AG04450 (cell line): Measurements from ENCODE around the gene GNB5. TPM values are rescaled to one million over a fixed set of nuclear protein-coding genes. Genes with fewer than 3 reads are reported as not detected.
A peak's percentile ranks its signal among the peaks of the same experiment; 100 is the strongest.

Source experiments
- CTCF ChIA-PET: fragments of 300-600, 350-600 bp; formaldehyde crosslinking; extraction: SDS; loops from one replicate; lab custom pipeline; 2022; ENCODE audit warnings: antibody characterized with exemption, inconsistent platforms; lab: Charles Lee
- POLR2A ChIA-PET: fragments of 350-600 bp; formaldehyde crosslinking; extraction: SDS; loops from one replicate; lab custom pipeline; 2021; ENCODE audit warnings: antibody characterized with exemption, inconsistent platforms; lab: Yijun Ruan, JAX
- DNase-seq: peaks from one replicate; pipeline ENCODE4 v3.0.0-alpha.2; 2011; ENCODE audit warnings: low read depth, low spot score
- H3K27ac ChIP-seq: one replicate; pipeline ENCODE4 v1.5.1; 2012; ENCODE audit warnings: low read depth, low read length, control low read depth
- H3K27me3 ChIP-seq: one replicate; pipeline ENCODE4 v1.6.0; 2012; ENCODE audit warnings: low read length; ENCODE audit not compliant: control insufficient read depth, insufficient read depth
- H3K4me3 ChIP-seq: 2 replicates; pipeline ENCODE4 v1.5.1; 2011; ENCODE audit warnings: mild to moderate bottlenecking, low read depth, low read length, control low read depth
- H3K9me3 ChIP-seq: 2 replicates; pipeline ENCODE4 v1.5.1; 2012; ENCODE audit warnings: low read length; ENCODE audit not compliant: control insufficient read depth, insufficient read depth
- CTCF ChIP-seq: IDR thresholded peaks from 2 replicates; pipeline ENCODE4 v1.5.1; 2011; ENCODE audit warnings: low read depth, low read length, control low read depth, inconsistent platforms
- polyA plus RNA-seq: library from polyadenylated mRNA; depleted of rRNA; stranded (reverse); fragments of >200 nt; gene quantifications from 2 replicates; pipeline ENCODE4 v1.2.3, GENCODE V29; 2011

The GNB5 gene
- polyA plus RNA-seq, 1 experiment: 43.6 TPM

- DNase-seq: no peak
- ChIA-PET CTCF (no interaction called here), POLR2A (no interaction called here)
- H3K27me3 ChIP-seq: no peaks in the 10 kb centered on the region
- H3K27ac ChIP-seq: no peak overlapping the region
- no peak overlapping the region for H3K4me3 ChIP-seq
- TF ChIP-seq CTCF: no peak
- H3K9me3 ChIP-seq: no peaks in the 10 kb centered on the region
These were observed 59.1 kb downstream of the GNB5 start for GRCh38 chr15:52132066-52132465.

DNA sequence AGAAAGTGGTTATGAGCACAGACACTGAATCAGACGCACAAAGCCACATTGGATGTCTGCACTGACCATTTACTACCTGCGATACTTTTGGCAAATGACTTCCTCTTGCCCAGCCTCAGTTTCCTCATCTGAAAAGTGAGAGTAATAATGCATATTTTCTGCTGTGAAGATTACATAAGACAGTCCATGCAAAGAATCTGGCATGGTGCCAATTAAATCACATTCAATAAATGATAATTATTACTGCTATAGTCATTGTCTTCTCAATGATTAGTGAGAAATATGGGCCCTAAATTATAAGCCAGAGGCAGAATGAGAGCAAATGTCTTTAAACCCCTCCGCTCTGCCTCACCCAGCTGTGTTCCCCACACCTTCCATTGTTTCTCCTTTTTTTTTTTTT, 62.6 kb downstream of the GNB5 start:
- Histone ChIP-seq H3K9me3 (no peaks in the 10 kb centered on the region), H3K4me3 (no peak overlapping the region), H3K27ac (no peak overlapping the region), H3K27me3 (no peaks in the 10 kb centered on the region)
- CTCF ChIA-PET: no interaction called here
- POLR2A ChIA-PET: interaction anchor here (1.0 kb wide), 1 partner anchor 10 kb away, joined by 3 read pairs; no protein-coding TSS in a partner anchor
- no peak for DNase-seq
- no peak for TF ChIP-seq CTCF

DNA sequence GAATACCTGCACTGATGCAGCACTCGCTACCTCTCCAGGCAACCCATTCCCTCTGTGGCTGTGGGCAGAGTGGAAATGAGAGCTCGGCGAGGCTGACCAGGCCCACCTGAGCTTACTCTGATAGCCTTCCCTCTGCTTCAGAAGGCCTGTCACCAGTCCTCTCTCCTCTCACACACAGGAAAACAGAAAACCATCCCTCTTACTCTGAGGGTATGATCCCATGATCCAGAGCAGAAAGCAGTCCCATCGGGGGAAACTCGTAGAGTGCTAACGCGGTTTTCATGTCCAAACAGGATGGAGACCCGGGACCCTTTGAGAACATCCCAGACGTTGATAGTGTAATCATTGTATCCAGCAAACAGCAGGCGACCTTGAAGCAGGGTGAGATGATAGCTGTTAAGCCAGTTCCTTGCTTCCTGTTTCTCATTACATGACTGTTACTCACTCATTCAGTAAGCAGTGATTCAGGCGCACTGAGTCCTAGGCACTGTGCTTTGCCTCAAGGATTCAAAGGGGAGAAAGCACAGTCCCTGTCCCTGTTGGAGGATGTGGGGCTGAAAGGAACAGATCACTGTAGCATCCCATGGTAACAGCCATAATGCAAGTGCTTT, 66.8 kb downstream of the GNB5 start:
- CTCF ChIA-PET: interaction anchor here (1.1 to 1.5 kb wide), 2 partner anchors 46 to 60 kb away, joined by 3 read pairs; no protein-coding TSS in a partner anchor
- H3K4me3 ChIP-seq: no peak overlapping the region
- no peaks in the 10 kb centered on the region for H3K9me3 ChIP-seq
- no peaks in the 10 kb centered on the region for H3K27me3 ChIP-seq
- POLR2A ChIA-PET: interaction anchor here (0.5 kb wide), 1 partner anchor 207 kb away, joined by 4 read pairs; no protein-coding TSS in a partner anchor
- H3K27ac ChIP-seq: peak overlapping the region; percentile 12
- DNase-seq: no peak
- TF ChIP-seq CTCF: no peak

GRCh38 chr15:52121896-52122295, 69.3 kb downstream of the GNB5 start:
- ChIA-PET POLR2A (no interaction called here), CTCF (interaction anchor here (0.6 kb wide), 1 partner anchor 110 kb away, joined by 3 read pairs; no protein-coding TSS in a partner anchor)
- no peak for DNase-seq
- no peak for TF ChIP-seq CTCF
- H3K27ac ChIP-seq: no peak overlapping the region
- H3K4me3 ChIP-seq: no peak overlapping the region
- H3K27me3 ChIP-seq: no peaks in the 10 kb centered on the region
- H3K9me3 ChIP-seq: no peaks in the 10 kb centered on the region

GRCh38 chr15:52121006-52121405, 70.2 kb downstream of the GNB5 start:
- no peaks in the 10 kb centered on the region for H3K9me3 ChIP-seq
- peak overlapping the region; percentile 2 for H3K27ac ChIP-seq
- no peak for TF ChIP-seq CTCF
- no peaks in the 10 kb centered on the region for H3K27me3 ChIP-seq
- POLR2A ChIA-PET: no interaction called here
- H3K4me3 ChIP-seq: no peak overlapping the region
- CTCF ChIA-PET: no interaction called here
- no peak for DNase-seq
